Stimulated activated CD4-positive, alpha-beta T cell treated with anti-CD3 and anti-CD28 coated beads, Interleukin-4, amount 100 ng/mL, for 4 hours (primary cell): ENCODE measurements around the gene ATP9B.

Experiments used
- DNase-seq, 2 experiments: peaks; one replicate each; pipeline ENCODE4 v3.0.0-alpha.2; 2020

ATP9B gene

GRCh38 chr18:79416677-79417052, 347.5 kb downstream of the ATP9B start:
- no peak for DNase-seq

GRCh38 chr18:79418236-79418635, 349.0 kb downstream of the ATP9B start:
- no peak for DNase-seq

- no peak for DNase-seq
Measured at GRCh38 chr18:79418642-79419041, 349.4 kb downstream of the ATP9B start.

- no peak for DNase-seq
Measured at GRCh38 chr18:79420033-79420745, 351.0 kb downstream of the ATP9B start.

GRCh38 chr18:79421275-79421857, 352.2 kb downstream of the ATP9B start:
- no peak for DNase-seq

- no peak for DNase-seq
Measured at GRCh38 chr18:79422022-79422782, 353.0 kb downstream of the ATP9B start.

GRCh38 chr18:79422783-79423165, 353.6 kb downstream of the ATP9B start:
- DNase-seq, result no peak

- no peak for DNase-seq
Measured at GRCh38 chr18:79423211-79424007, 354.2 kb downstream of the ATP9B start.

- no peak for DNase-seq
Measured at GRCh38 chr18:79424008-79424565, 354.9 kb downstream of the ATP9B start.

- DNase-seq, result no peak
Measured at GRCh38 chr18:79424880-79425568, 355.8 kb downstream of the ATP9B start.

- no peak for DNase-seq
Measured at GRCh38 chr18:79425569-79425886, 356.3 kb downstream of the ATP9B start.

- no peak for DNase-seq
Measured at GRCh38 chr18:79426376-79427300, 357.4 kb downstream of the ATP9B start.

GRCh38 chr18:79427368-79428225, 358.4 kb downstream of the ATP9B start:
- no peak for DNase-seq
